Heart right ventricle (tissue), 16 donors: Measurements from ENCODE around the gene GPRC5C. TPM values are rescaled to one million over a fixed set of nuclear protein-coding genes. Genes with fewer than 3 reads are reported as not detected.

Experiments
- ATAC-seq, 8 donors: fragments of 200-7000 bp; cut with Tn5 transposase; one replicate each; pipeline ENCODE4 v1.9.1; 2020; ENCODE audit warnings: mild to moderate bottlenecking in 8 of 8, moderate library complexity in 8 of 8, moderate number of reproducible peaks in 1 of 8
- DNase-seq, 2 donors: peaks; one replicate each; pipeline ENCODE4 v3.0.0-alpha.2; 2020
- H3K27ac ChIP-seq, 10 donors: fragments of 200-600 bp; sonication (generic) in 2 of 10; one replicate each; pipeline versions ENCODE4 v1.5.0 to v1.8.0; 2020 to 2022; ENCODE audit warnings: mild to moderate bottlenecking in 3 of 10
- H3K27me3 ChIP-seq, 7 donors: fragments of 200-600 bp; one replicate each; pipeline ENCODE4 v1.8.0; 2021 to 2022; ENCODE audit warnings: mild to moderate bottlenecking in 2 of 7
- H3K36me3 ChIP-seq, 9 donors: fragments of 200-600 bp; sonication (generic) in 1 of 9; one replicate each; pipeline versions ENCODE4 v1.5.0 to v1.8.0; 2020 to 2022; ENCODE audit warnings: mild to moderate bottlenecking in 2 of 9
- H3K4me1 ChIP-seq, 9 donors: fragments of 200-600 bp; sonication (generic) in 1 of 9; one replicate each; pipeline versions ENCODE4 v1.5.0 to v1.8.0; 2020 to 2022; ENCODE audit warnings: mild to moderate bottlenecking in 4 of 9
- H3K4me3 ChIP-seq, 10 donors: fragments of 200-600 bp; sonication (generic) in 2 of 10; one replicate each; pipeline versions ENCODE4 v1.5.0 to v1.8.0; 2020 to 2022; ENCODE audit warnings: mild to moderate bottlenecking in 7 of 10, moderate library complexity in 2 of 10
- H3K9me3 ChIP-seq, 11 donors: fragments of 200-600 bp in 10 of 11; sonication (generic) in 2 of 11; one replicate each; pipeline versions ENCODE4 v1.5.0 to v1.8.0; 2013 to 2022; ENCODE audit warnings: mild to moderate bottlenecking in 2 of 11, control low read depth in 1 of 11, moderate library complexity in 1 of 11
- WGBS, 2 donors: extraction: QIAGEN DNeasy Blood & Tissue Kit; methylation state at CpG; one replicate each; pipeline ENCODE4 v1.1.7; 2013; ENCODE audit warnings: inconsistent platforms in 1 of 2; 5-methylcytosine and 5-hydroxymethylcytosine counted together
- intact Hi-C, 10 donors: fragments of 100-400 bp; cut with DNase I; formaldehyde crosslinking; loops; one replicate each; pipeline versions ENCODE4 v1.11.1 to v1.14.2; 2022
- polyA plus RNA-seq, 2 donors: library from polyadenylated mRNA; stranded (reverse); fragments of 200-250 nt; gene quantifications; one replicate each; pipeline ENCODE4 v1.2.3, GENCODE V29; 2013
- total RNA-seq, 10 donors: library from RNA; stranded (reverse); fragmentation: NEBNext Ultra II Directional in 3 of 10; extraction: Animal tissue kit (Norgen Biotek cat#: 25700) in 3 of 10; gene quantifications; one replicate each; pipeline versions ENCODE4 v1.2.1 to v1.2.4, GENCODE V29; 2021 to 2023
- TF ChIP-seq, protein P1 (sequence below), 9 donors: fragments of 200-600 bp; sonication (generic) in 2 of 9; IDR thresholded peaks; one replicate each; pipeline versions ENCODE4 v1.5.0 to v1.8.0; 2021 to 2022; ENCODE audit warnings: antibody characterized with exemption in 9 of 9, mild to moderate bottlenecking in 5 of 9, moderate library complexity in 1 of 9
- donor health status: Arrhythmogenic right ventricular cardiomyopathy.
- donor health status: ischemic (EF 13 %, LVEDD 7.1; RV severe dilation, severe dysfunction).
- donor health status: healthy with polysubstance abuse.
- donor health status: DM: no; HTN: yes; CAD: no.
- donor health status: DM: no; HTN: no; CAD: no.
- donor health status: ischemic (EF 25% LVEDD 6.9; RV normal size, moderate dysfunction).
- donor health status: ischemic (EF 25% LVEDD 5.7; RV mildly dilated, moderate dysfunction).
- donor health status: healthy.
- donor health status: DM: yes; HTN: yes; CAD: no.
- donor health status: Ischemic cardiomyopathy.
- donor health status: ischemic (EF 35%, LVEDD 5.7; RV mildly dilated, moderate dysfunction).
- donor health status: nonischemic (EF 11% LVEDD 7.7; RV severe dilation, severe dysfunction).
- donor health status: DM: yes; HTN: yes; CAD: no.
- donor health status: PGD.
- donor health status: ischemic (EF 29% LVEDD 5.4; RV normal size, mild dysfunction).
- donor health status: nonischemic (EF 23%, LVEDD 6.1; RV moderate dilation, normal function).

Gene GPRC5C
- total and polyA plus RNA-seq, 12 donors: 28.0 to 41.0 (median 32.5) TPM

DNA sequence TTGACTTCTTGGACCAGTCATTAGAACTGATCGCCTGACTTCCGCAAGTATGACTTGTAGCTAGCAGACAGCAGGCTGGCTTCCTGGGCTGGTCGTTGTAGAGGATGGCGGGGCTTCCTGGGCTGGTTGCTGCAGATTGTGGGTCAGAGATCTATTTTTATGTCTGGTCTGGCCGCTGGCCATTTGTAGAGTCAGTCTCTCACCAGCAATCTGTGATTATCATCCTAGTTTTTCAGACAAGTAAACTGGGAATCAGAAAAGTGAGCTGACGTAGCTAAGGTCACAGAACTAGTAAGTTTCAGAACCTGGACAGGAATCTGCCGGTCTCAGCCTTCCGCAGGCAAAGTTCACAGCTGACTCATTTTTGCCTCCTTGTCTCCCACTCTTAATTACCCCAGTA lies 45.5 kb upstream of the GPRC5C start:
- ATAC-seq (peak; percentile 77 to 93 (median 88)), DNase-seq (peak; percentile 63 to 81)
- H3K36me3 ChIP-seq: no peaks in the 10 kb centered on the region
- H3K27ac ChIP-seq: peak overlapping the region in 9 of 10 donors; percentile 56 to 81 (median 68)
- intact Hi-C loops: loop anchor here in 1 of 10 donors (5.0 kb wide), 1 partner anchor 36 kb away; no protein-coding TSS in a partner anchor
- H3K9me3 ChIP-seq: no peaks in the 10 kb centered on the region
- H3K4me1 ChIP-seq: peaks cover 6 to 26% (median 14%) of the 10 kb centered on the region in 9 donors
- TF ChIP-seq, protein P1, sequence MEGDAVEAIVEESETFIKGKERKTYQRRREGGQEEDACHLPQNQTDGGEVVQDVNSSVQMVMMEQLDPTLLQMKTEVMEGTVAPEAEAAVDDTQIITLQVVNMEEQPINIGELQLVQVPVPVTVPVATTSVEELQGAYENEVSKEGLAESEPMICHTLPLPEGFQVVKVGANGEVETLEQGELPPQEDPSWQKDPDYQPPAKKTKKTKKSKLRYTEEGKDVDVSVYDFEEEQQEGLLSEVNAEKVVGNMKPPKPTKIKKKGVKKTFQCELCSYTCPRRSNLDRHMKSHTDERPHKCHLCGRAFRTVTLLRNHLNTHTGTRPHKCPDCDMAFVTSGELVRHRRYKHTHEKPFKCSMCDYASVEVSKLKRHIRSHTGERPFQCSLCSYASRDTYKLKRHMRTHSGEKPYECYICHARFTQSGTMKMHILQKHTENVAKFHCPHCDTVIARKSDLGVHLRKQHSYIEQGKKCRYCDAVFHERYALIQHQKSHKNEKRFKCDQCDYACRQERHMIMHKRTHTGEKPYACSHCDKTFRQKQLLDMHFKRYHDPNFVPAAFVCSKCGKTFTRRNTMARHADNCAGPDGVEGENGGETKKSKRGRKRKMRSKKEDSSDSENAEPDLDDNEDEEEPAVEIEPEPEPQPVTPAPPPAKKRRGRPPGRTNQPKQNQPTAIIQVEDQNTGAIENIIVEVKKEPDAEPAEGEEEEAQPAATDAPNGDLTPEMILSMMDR (IDR thresholded peaks at IDR 0.05): no peak
- H3K27me3 ChIP-seq: no peaks in the 10 kb centered on the region
- 21 to 30% methylated on average over 8 of the region's 8 CpGs for WGBS, 2 donors
- no peak overlapping the region for H3K4me3 ChIP-seq

DNA sequence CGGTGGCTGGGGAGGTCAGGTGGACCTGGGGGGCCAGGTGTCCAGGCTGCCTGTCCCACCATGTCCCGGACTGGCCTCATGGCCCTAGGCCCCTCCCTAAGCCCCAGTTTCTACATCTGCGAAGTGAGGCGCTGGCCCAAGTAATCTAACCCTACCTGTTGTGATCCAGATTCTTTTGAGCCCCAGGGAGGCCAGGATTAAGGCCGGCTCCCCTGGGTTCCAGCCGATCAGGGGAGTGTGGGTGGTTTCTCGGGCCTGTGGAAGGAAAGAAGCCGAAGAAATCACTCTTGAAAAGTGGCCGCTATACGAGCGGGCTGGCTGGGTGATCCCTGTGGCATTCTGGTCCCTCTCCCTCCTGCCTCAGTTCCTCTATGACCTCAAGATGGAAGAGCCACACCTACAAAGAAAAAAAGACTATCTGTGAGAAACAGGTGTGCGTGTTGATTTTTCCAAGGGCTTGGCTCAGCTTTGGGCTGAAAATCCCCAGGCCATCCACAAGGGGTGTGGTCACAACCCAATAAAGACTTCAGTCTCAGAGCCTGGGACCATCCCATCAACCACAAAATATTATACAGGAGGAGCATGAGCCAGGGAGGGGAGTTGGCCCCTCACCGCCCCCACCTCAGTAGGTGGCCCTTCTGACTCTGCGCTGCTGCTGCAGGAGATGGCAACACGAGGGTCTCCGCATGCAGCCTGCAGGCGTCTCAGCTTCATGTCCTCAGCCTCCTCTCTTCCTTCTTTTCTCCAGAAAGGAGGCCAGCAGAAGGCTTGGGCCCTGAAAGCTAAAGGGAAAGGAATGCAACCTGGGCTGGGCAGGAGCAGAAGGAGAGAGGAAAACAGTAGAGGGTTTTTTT lies 44.3 kb upstream of the GPRC5C start:
- intact Hi-C loops: loop anchor here in 1 of 10 donors (5.0 kb wide), 1 partner anchor 35 kb away; no protein-coding TSS in a partner anchor
- 84 to 88% methylated on average over 17 of the region's 17 CpGs for WGBS, 2 donors
- no peaks in the 10 kb centered on the region for H3K27me3 ChIP-seq
- peak in 1 of 8 donors; percentile 39 for ATAC-seq
- H3K9me3 ChIP-seq: peaks cover 0 to 5% (median 0%) of the 10 kb centered on the region in 11 donors
- peak overlapping the region in 4 of 10 donors; percentile 56 to 73 (median 70) for H3K27ac ChIP-seq
- no peak overlapping the region for H3K4me3 ChIP-seq
- peaks cover 6 to 27% (median 14%) of the 10 kb centered on the region in 9 donors for H3K4me1 ChIP-seq
- DNase-seq: no peak
- TF ChIP-seq, protein P1 (IDR thresholded peaks at IDR 0.05): no peak
- no peaks in the 10 kb centered on the region for H3K36me3 ChIP-seq

DNA sequence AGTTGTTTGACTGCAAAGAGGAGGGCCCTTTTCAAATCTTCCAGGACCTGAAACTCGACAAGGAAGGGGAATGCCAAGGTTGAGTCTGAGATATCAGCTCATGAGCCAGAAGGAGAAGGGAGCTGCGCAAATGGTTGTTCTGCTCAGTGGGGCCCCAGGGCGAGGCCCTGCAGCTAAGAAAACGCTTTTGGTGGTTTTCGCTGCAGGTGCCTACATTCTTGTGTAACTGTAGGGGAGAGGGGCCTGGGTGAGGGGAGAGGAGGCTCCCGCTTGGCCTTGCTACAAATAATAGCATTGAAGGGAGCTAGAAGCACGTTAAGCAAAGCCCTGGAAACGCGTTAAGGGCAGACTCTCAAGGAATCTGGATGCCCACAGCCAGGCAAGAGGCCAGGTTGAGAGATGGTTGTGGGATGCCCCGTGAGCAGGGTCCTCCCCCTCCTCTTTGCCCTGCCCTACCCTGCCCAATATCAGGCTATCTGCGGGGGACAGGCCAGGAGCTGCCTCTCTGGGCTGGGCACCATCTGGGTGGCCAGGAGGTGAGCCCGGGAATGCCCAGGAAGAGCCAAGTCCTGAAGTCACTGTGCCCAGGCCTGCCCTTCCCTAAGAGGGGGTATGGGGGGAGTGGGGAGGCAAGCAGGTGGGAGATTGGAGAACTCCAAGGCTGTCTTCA lies 42.7 kb upstream of the GPRC5C start:
- H3K4me3 ChIP-seq: no peak overlapping the region
- no peak overlapping the region for H3K27ac ChIP-seq
- ATAC-seq (no peak), DNase-seq (no peak)
- WGBS, 2 donors: 90 to 91% methylated on average over 12 of the region's 12 CpGs
- no peaks in the 10 kb centered on the region for H3K27me3 ChIP-seq
- peaks cover 0 to 5% (median 0%) of the 10 kb centered on the region in 11 donors for H3K9me3 ChIP-seq
- intact Hi-C loops: loop anchor here in 1 of 10 donors (5.0 kb wide), 1 partner anchor 33 kb away; no protein-coding TSS in a partner anchor
- H3K4me1 ChIP-seq: peaks cover 6 to 34% (median 14%) of the 10 kb centered on the region in 9 donors
- TF ChIP-seq, protein P1 (IDR thresholded peaks at IDR 0.05): no peak
- H3K36me3 ChIP-seq: no peaks in the 10 kb centered on the region
